SU-DHL-6 (cell line): ENCODE measurements around the gene CHST9.
"Not testable (repeated sequence)": the region's sequence is repeated elsewhere in the genome, so short reads cannot be mapped to it uniquely, and the experiment has no call there.

ENCODE experiments used
- H2AFZ ChIP-seq: fragments of 200-600 bp; sonication (generic); 2 replicates; pipeline ENCODE4 v1.6.1; 2014; ENCODE audit warnings: low read depth, mild to moderate bottlenecking, moderate library complexity, mixed read lengths, antibody characterized with exemption, low read length; ENCODE audit not compliant: severe bottlenecking
- H3F3A ChIP-seq: fragments of 200-600 bp; shearing (Covaris generic); 2 replicates; pipeline ENCODE4 v1.6.0; 2016; ENCODE audit warnings: antibody characterized with exemption, mild to moderate bottlenecking; ENCODE audit not compliant: insufficient read depth
- H3K27ac ChIP-seq: fragments of 200-600 bp; sonication (generic); 2 replicates; pipeline ENCODE4 v1.5.1; 2016; ENCODE audit warnings: low read depth, mild to moderate bottlenecking, low read length, moderate library complexity, mixed read lengths
- H3K27me3 ChIP-seq: fragments of 200-600 bp; sonication (generic), shearing (Covaris generic); 2 replicates; pipeline ENCODE4 v1.6.0; 2014; ENCODE audit warnings: mild to moderate bottlenecking, low read length
- H3K36me3 ChIP-seq: fragments of 200-600 bp; sonication (generic); 2 replicates; pipeline ENCODE4 v1.6.1; 2014; ENCODE audit warnings: mild to moderate bottlenecking, low read length, mixed read lengths
- H3K4me2 ChIP-seq: fragments of 300-600, 200-600 bp; shearing (Covaris generic), sonication (generic); 2 replicates; pipeline ENCODE4 v1.6.0; 2014; ENCODE audit warnings: low read length, low read depth, mild to moderate bottlenecking; ENCODE audit not compliant: poor library complexity, severe bottlenecking
- H3K4me3 ChIP-seq: fragments of 200-600 bp; sonication (generic); 2 replicates; pipeline ENCODE4 v1.5.1; 2014; ENCODE audit warnings: antibody characterized with exemption, low read length, mild to moderate bottlenecking, mixed read lengths; ENCODE audit not compliant: insufficient read depth, poor library complexity, severe bottlenecking
- H3K79me2 ChIP-seq: fragments of 200-600 bp; sonication (generic); 2 replicates; pipeline ENCODE4 v1.6.1; 2014; ENCODE audit warnings: mild to moderate bottlenecking, low read length, moderate library complexity; ENCODE audit not compliant: insufficient read depth
- H3K9ac ChIP-seq: fragments of 200-600 bp; sonication (generic); 2 replicates; pipeline ENCODE4 v1.7.0; 2014; ENCODE audit warnings: mild to moderate bottlenecking, low read length
- H3K9me2 ChIP-seq: fragments of 200-600 bp; sonication (generic); replicated peaks from 2 replicates; pipeline ENCODE4 v1.6.1; 2014; ENCODE audit warnings: low read length; ENCODE audit not compliant: insufficient read depth
- H3K9me3 ChIP-seq: fragments of 200-600 bp; sonication (generic); 2 replicates; pipeline ENCODE4 v1.6.1; 2014; ENCODE audit warnings: low read length, mixed read lengths; ENCODE audit not compliant: insufficient read depth
- H4K20me1 ChIP-seq: fragments of 200-600 bp; sonication (generic); 2 replicates; pipeline ENCODE4 v1.6.1; 2014; ENCODE audit warnings: low read depth, mild to moderate bottlenecking, antibody characterized with exemption, low read length, moderate library complexity, mixed read lengths
- EZH2phosphoT487 ChIP-seq: fragments of 200-600 bp; sonication (generic), shearing (Covaris generic); conservative IDR thresholded peaks from 2 replicates; pipeline ENCODE4 v1.6.1; 2018; ENCODE audit warnings: mild to moderate bottlenecking, antibody characterized with exemption, low read length, moderate library complexity, mixed read lengths
- TF ChIP-seq, protein P1 (sequence below): fragments of 200-600 bp; sonication (generic); IDR thresholded peaks from one replicate; pipeline ENCODE4 v1.5.1; 2017; ENCODE audit warnings: antibody characterized with exemption, mild to moderate bottlenecking, low read length, moderate library complexity; ENCODE audit not compliant: insufficient read depth, poor library complexity, severe bottlenecking

The CHST9 gene

DNA sequence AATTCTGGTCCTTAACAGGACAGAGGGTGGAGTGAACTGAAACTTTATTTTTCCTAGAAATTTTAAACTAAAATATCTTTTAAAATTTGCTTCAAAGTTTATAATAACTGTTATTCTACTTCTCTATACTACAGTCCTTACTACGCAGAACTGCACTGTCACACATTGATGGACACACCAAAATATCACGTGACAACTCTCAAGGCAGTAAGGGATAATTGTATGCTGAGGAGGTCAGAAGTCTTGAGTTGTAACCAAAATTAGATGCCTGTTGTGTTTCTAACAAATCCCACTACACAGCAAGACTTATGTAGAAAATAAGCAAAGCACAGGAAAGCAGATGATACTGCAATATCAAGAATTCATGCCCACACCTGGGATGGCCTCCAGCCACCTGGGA, 76.3 kb downstream of the CHST9 start:
- Histone ChIP-seq H3K27ac (no peak overlapping the region), H2AFZ (no peak overlapping the region), H3K9me3 (no peaks in the 10 kb centered on the region; the same call in 1 of the 2 replicates), H3K27me3 (no peaks in the 10 kb centered on the region), H3K36me3 (no peaks in the 10 kb centered on the region), H3K9me2 (no peaks in the 10 kb centered on the region), H3K9ac (no peak overlapping the region), H4K20me1 (no peaks in the 10 kb centered on the region), H3K4me2 (no peak overlapping the region), H3K79me2 (no peaks in the 10 kb centered on the region), H3K4me3 (no peak overlapping the region), H3F3A (no peaks in the 10 kb centered on the region)
- TF ChIP-seq EZH2phosphoT487, result no peak
- TF ChIP-seq, protein P1, sequence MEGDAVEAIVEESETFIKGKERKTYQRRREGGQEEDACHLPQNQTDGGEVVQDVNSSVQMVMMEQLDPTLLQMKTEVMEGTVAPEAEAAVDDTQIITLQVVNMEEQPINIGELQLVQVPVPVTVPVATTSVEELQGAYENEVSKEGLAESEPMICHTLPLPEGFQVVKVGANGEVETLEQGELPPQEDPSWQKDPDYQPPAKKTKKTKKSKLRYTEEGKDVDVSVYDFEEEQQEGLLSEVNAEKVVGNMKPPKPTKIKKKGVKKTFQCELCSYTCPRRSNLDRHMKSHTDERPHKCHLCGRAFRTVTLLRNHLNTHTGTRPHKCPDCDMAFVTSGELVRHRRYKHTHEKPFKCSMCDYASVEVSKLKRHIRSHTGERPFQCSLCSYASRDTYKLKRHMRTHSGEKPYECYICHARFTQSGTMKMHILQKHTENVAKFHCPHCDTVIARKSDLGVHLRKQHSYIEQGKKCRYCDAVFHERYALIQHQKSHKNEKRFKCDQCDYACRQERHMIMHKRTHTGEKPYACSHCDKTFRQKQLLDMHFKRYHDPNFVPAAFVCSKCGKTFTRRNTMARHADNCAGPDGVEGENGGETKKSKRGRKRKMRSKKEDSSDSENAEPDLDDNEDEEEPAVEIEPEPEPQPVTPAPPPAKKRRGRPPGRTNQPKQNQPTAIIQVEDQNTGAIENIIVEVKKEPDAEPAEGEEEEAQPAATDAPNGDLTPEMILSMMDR, result no peak

DNA sequence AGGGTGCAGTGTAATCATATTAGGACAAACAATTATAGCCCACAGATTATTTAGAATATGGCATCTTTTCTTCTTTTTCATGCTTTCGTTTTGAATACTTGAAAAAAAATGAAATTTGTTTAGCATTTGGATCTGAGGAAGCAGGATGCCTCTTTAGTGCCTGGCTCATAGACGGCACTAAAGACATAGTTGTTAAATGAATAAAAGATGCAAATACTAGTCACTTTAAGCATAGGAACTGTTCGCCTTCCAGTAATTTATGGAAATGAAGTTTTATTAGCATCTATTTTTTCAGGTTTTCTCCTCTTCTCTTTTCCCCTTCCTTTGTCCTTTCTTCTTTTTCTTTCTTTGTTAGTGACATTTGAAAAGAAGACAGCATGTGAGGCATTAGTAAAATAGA, 80.4 kb downstream of the CHST9 start:
- H3K36me3 ChIP-seq, result no peaks in the 10 kb centered on the region
- TF ChIP-seq EZH2phosphoT487, result no peak
- TF ChIP-seq, protein P1, result no peak
- H3K9me2 ChIP-seq, result no peaks in the 10 kb centered on the region
- H3K79me2 ChIP-seq, result no peaks in the 10 kb centered on the region
- no peaks in the 10 kb centered on the region for H3F3A ChIP-seq
- no peaks in the 10 kb centered on the region for H4K20me1 ChIP-seq
- no peak overlapping the region for H2AFZ ChIP-seq
- no peak overlapping the region for H3K4me3 ChIP-seq
- no peak overlapping the region for H3K4me2 ChIP-seq
- no peaks in the 10 kb centered on the region for H3K27me3 ChIP-seq
- H3K27ac ChIP-seq, result no peak overlapping the region
- H3K9ac ChIP-seq, result no peak overlapping the region
- H3K9me3 ChIP-seq, result no peaks in the 10 kb centered on the region

DNA sequence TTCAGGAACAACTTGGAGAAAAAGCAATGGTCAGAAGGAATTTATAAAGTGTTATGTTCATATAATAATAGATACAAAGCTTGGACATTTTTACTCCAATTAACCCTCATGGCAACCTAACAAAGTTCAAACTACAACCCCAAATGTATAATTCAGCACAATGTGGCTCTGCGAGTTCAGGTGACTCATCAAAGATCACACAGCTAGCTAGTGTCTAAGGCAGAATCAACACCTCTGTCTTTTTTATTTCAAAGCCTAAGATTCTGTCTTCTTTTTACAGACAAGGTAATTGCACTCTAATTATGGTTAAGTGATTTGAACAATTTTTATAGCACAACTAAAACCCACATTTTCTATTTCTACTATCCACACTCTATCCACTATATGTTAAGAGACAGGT, 90.5 kb downstream of the CHST9 start:
- Histone ChIP-seq H4K20me1 (no peaks in the 10 kb centered on the region), H3K9me3 (no peaks in the 10 kb centered on the region), H3K27ac (no peak overlapping the region), H3K36me3 (no peaks in the 10 kb centered on the region), H3K4me2 (no peak overlapping the region), H2AFZ (no peak overlapping the region), H3K27me3 (no peaks in the 10 kb centered on the region), H3K9me2 (no peaks in the 10 kb centered on the region), H3K79me2 (no peaks in the 10 kb centered on the region), H3K4me3 (no peak overlapping the region), H3K9ac (no peak overlapping the region), H3F3A (no peaks in the 10 kb centered on the region)
- TF ChIP-seq EZH2phosphoT487, result no peak
- TF ChIP-seq, protein P1, result no peak

DNA sequence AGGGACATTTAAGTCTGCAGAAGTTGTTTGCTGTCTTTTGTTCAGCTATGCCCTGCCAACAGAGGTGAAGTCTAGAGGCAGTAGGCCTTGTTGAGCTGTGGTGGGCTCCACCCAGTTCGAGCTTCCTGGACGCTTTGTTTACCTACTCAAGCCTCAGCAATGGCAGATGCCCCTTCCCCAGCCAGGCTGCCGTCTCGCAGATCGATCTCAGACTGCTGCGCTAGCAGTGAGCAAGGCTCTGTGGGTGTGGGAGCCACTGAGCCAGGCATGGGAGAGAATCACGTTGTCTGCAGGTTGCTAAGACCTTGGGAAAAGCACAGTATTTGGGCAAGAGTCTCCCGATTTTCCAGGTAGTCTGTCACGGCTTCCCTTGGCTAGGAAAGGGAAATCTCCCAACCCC, 91.8 kb downstream of the CHST9 start:
- H3K9ac ChIP-seq, H3F3A ChIP-seq, H3K27me3 ChIP-seq, H3K9me3 ChIP-seq, H3K9me2 ChIP-seq, H4K20me1 ChIP-seq, H2AFZ ChIP-seq, H3K4me2 ChIP-seq, H3K36me3 ChIP-seq, H3K79me2 ChIP-seq, H3K4me3 ChIP-seq, H3K27ac ChIP-seq: not testable (repeated sequence)
